HG03558 (cell line): ENCODE data around the gene SLC35E3.

Experiments
- ATAC-seq: cut with Tn5 transposase; IDR thresholded peaks from one replicate; pipeline ENCODE4 v1.9.1; 2021; ENCODE audit warnings: moderate number of reproducible peaks; ENCODE audit not compliant: unreplicated experiment; ENCODE audit errors: extremely low read depth

The SLC35E3 gene

DNA sequence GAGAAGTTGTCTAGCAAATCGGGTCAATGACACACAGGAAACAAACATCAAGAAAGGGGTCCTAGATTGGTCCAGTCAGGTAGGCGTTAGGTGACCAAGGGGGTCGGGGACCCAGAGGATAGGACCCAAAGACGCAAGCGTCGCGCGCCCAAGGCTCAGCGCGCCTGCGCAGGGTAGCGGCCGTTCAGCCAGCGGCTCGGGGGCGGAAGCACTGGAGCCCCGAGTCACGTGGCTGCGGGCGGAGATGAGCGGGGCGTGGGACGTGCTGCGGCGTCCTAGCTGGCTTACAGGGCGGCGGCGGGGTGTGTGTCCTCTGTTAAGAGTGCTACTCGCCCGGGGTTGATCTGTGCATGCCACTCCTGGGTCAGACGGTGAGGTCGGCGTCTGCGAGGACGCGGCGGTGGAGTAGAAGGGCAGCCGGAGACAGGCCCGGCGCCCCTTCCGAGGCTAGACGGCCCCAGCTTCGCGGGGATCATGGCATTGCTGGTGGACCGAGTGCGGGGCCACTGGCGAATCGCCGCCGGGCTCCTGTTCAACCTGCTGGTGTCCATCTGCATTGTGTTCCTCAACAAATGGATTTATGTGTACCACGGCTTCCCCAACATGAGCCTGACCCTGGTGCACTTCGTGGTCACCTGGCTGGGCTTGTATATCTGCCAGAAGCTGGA, at the start of gene SLC35E3:
Gene SLC35E3 (plus strand): TSS at position 273 of the 668 bp plus-strand sequence. CDS start 202 bp downstream, at position 475.
- peak; percentile 84 for ATAC-seq

DNA sequence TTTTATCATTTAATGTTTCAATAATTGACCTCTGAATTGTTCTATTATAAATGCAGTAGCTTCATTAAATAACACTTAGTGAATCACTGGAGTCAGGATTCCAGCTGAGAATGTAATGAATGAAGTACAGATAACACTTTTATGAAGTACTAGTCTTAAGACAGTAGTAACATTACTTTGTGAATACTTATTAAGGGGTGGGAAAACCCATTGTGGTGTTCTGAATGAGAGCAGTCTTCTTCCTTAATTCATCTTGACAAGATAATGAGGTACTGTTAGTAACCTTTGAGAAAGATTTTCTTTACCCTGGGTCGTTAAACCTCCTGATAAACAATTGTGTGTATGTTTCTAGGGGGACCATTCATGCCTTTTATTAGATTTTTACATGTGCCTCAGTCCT, 46.5 kb upstream of the SLC35E3 start:
- no peak for ATAC-seq

- no peak for ATAC-seq
Measured at GRCh38 chr12:68727776-68728175, 18.2 kb upstream of the SLC35E3 start.

DNA sequence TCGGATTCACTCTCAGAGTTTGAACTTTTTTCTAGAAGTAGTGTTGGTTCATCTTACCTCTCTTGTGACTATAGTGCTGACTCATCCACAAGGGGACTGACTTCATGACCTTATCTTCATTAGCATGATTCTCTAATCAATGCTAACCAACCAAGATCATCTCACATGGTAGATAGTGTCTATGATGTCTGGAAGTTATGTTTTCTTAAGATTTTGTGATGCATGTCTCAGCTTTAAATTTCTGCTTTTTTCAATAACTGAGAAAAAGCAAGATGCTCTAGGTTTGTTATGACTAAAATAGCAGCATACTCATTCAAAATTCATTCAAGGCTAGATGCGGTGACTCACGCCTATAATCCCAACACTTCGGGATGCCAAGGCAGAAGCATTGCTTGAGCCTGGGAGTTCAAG, 12.3 kb upstream of the SLC35E3 start:
- no peak for ATAC-seq

GRCh38 chr12:68739891-68740290, 6.1 kb upstream of the SLC35E3 start:
- ATAC-seq, result no peak

DNA sequence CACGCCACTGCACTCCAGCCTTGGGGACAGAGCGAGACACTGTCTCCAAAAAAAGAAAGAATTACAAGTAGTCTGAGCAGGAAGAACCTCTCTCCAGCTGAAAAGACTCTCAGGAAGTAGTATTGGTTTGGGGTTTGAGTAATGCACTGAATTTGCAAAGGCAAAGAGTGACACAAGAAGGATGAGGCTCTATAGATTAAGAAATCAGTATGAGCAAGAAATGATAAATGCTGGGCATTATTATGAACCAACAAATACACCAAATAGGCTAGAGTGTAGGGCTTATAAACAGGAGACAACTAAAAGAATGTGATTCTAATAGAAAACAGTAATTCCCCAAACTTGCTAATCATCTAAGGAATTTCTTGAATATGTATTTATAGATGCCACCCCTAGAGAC, 2.6 kb upstream of the SLC35E3 start:
- no peak for ATAC-seq

GRCh38 chr12:68745376-68745903, 536 bp upstream of the SLC35E3 start:
- no peak for ATAC-seq

GRCh38 chr12:68746572-68747180, 700 bp downstream of the SLC35E3 start:
- ATAC-seq, result peak; percentile 7

- no peak for ATAC-seq
Measured at GRCh38 chr12:68749443-68749842, 3.5 kb downstream of the SLC35E3 start.

- ATAC-seq, result no peak
Measured at GRCh38 chr12:68749861-68750260, 3.9 kb downstream of the SLC35E3 start.

DNA sequence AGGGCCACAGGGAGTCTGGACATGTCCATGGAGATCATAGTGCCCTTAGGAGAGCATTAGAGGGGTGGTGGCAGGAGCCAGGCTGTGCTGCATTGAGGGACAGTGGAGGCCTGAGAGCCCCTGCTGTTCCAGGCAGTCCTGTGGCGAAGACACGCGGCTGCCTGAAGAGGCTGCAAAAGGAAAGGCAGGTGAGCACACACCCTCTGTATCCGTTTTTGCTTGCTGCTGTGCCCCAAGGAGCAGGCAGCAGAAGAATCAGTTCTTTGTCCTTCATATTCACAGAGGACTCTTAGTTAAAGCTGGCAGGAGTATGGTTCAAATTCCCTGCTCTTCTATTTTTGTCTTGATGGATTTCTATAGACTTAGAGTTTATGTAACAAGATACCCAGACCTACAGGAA, 4.5 kb downstream of the SLC35E3 start:
- no peak for ATAC-seq

DNA sequence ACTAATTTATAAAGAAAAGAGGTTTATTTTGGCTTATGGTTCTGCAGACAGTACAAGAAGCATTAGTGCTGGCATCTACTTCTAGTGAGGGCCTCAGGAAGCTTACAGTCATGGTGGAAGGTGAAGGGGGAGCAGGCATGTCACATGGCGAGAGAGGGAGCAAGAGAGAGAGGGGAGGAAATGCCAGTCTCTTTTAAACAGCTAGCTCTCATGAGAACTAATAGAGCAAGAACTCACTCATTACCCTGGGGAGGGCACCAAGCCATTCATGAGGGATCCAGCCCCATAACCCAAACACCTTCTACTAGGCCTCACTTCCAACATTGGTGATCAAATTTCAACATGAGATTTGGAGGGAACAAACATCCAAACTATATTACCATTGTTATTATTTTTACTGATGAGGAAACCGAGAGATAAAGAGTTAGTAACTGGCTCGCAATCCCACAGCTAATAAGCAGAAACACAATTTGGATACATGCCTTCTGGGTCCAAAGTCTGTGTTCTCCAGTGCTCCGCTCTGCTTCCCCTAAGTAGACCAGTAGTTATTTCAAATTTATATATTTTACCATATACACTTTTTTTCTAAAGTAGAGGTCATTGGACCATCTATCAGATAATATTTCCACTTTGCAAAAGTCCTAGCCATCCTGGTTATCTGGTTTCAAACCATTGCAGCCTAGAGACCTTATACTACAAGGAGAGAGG, 9.7 kb downstream of the SLC35E3 start:
- no peak for ATAC-seq

DNA sequence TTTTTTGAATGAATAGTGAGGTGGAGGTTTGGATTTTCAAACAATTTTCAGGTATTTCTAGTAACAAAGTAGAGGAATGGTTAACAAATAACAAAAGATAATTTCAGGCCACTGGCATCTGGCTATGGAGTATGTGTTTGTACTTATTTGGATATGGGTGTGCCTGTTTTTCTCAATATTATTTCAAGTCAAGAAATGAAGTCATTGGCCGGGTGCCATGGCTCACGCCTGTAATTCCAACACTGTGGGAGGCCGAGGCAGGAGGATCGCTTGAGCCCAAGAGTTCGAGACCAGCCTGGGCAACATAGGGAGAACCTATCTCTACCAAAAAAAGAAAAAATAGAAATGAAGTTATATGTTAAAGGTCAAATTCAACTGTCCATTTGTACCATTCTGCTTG, 13.9 kb downstream of the SLC35E3 start:
- ATAC-seq, result no peak

GRCh38 chr12:68760806-68761441, 14.9 kb downstream of the SLC35E3 start:
- no peak for ATAC-seq

DNA sequence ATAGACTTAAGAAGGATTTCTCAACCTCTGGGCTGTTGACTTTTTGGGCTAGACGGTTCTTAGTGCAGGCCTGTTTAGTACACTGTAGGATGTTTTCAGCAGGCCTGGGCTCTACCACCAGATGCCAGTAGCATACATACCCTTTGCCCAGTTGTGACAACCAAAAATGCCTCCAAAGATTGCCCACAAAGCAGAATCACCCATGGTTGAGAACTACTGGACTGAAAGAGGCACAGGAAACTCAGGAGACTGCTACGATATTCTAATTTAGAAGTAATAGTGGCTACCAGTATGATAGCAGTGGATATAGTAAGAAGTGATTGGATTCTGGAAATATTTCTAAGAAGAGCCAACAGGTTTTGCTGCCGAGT, 15.5 kb downstream of the SLC35E3 start:
- no peak for ATAC-seq

GRCh38 chr12:68761901-68762630, 16.1 kb downstream of the SLC35E3 start:
- no peak for ATAC-seq

DNA sequence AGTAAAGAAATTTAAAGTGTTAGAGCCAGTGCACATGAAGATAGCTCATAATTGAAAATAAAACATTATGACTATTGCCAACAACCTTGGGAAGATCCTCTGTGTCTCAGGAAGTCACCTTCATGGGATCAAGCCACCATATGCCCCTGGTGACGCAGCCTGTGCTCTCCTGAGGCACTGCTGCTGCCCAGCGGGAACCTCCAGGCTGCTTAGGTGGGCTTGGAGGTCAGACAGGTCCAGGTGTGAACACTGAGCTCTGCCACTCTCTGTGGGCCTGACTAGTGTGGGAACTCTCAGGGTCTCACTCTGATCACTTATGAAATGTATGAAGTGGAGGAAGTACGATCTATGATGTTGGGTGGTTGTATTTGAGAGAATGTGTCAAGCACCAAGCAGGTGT, 16.7 kb downstream of the SLC35E3 start:
- ATAC-seq, result no peak

DNA sequence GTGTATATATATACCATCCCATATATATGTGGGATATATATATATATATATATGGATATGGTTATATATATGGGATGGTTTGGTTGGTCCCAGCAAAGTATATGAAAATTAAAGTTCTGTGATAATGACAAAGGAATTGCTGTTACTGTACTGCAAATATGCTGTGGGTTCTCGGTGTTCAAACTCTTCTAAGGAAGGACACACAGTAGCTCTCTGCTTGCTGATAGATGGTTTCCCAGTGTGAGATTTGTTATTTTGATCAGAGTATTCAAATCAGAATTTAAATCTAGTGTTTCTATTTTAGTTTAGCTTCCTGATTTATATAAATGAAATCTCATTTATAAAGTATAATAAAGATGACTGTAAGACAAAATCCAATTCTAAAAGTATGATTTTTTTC, 19.7 kb downstream of the SLC35E3 start:
- ATAC-seq, result no peak

GRCh38 chr12:68766646-68767045, 20.7 kb downstream of the SLC35E3 start:
- ATAC-seq, result no peak

GRCh38 chr12:68767191-68767590, 21.2 kb downstream of the SLC35E3 start:
- ATAC-seq, result no peak
